Ovary (tissue), 3 donors: Measurements from ENCODE around the gene NFIB.

Experiments
- POLR2A ChIP-seq: fragments of 450-650 bp; IDR thresholded peaks from one replicate; pipeline ENCODE4 v1.6.1; 2017; ENCODE audit warnings: antibody characterized with exemption, mild to moderate bottlenecking, moderate library complexity
- TF ChIP-seq, protein P1 (sequence below), 3 donors: fragments of 450-650 bp in 2 of 3; fragments of 200-600 bp in 1 of 3; IDR thresholded peaks; one replicate each; pipeline versions ENCODE4 v1.5.1 to v1.8.0; 2016 to 2022; ENCODE audit warnings: antibody characterized with exemption in 3 of 3, mild to moderate bottlenecking in 1 of 3
- donor health status: DM: no; HTN: no; CAD: no.

DNA sequence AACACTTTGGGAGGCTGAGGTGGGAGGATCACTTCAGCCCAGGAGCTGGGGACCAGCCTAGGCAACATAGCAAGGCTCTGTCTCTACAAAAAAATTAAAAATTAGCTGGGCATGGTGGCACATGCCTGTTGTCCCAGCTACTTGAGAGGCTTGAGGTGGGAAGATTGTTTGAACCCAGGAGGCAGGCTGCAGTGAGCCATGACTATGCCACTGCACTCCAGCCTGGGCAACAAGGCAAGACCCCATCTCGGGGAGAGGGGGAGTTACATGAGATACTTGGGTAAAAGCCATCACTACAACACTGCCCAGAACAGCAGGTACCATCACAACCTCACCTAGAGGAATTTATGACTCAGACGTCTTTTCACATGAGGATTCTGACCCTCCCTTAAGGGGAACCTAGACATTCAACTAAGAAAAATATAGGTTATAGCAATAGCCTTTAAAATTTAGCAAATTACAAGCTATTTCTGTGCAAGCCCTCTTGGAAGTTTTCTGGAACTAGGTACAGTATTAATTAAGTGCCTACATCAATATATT lies 143.5 kb downstream of the NFIB start:
- TF ChIP-seq, protein P1, sequence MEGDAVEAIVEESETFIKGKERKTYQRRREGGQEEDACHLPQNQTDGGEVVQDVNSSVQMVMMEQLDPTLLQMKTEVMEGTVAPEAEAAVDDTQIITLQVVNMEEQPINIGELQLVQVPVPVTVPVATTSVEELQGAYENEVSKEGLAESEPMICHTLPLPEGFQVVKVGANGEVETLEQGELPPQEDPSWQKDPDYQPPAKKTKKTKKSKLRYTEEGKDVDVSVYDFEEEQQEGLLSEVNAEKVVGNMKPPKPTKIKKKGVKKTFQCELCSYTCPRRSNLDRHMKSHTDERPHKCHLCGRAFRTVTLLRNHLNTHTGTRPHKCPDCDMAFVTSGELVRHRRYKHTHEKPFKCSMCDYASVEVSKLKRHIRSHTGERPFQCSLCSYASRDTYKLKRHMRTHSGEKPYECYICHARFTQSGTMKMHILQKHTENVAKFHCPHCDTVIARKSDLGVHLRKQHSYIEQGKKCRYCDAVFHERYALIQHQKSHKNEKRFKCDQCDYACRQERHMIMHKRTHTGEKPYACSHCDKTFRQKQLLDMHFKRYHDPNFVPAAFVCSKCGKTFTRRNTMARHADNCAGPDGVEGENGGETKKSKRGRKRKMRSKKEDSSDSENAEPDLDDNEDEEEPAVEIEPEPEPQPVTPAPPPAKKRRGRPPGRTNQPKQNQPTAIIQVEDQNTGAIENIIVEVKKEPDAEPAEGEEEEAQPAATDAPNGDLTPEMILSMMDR (IDR thresholded peaks at IDR 0.05), result no peak
- no peak for TF ChIP-seq POLR2A
